ENCODE measurements around the gene ATP5F1D. TPM values are rescaled to one million over a fixed set of nuclear protein-coding genes. Genes with fewer than 3 reads are reported as not detected.

ATP5F1D gene
- total and polyA plus RNA-seq, 2 of the 8 experiments (the other 6 are each of a cell fraction or from before 2014, with no cell fraction given): 174 to 249 TPM

DNA sequence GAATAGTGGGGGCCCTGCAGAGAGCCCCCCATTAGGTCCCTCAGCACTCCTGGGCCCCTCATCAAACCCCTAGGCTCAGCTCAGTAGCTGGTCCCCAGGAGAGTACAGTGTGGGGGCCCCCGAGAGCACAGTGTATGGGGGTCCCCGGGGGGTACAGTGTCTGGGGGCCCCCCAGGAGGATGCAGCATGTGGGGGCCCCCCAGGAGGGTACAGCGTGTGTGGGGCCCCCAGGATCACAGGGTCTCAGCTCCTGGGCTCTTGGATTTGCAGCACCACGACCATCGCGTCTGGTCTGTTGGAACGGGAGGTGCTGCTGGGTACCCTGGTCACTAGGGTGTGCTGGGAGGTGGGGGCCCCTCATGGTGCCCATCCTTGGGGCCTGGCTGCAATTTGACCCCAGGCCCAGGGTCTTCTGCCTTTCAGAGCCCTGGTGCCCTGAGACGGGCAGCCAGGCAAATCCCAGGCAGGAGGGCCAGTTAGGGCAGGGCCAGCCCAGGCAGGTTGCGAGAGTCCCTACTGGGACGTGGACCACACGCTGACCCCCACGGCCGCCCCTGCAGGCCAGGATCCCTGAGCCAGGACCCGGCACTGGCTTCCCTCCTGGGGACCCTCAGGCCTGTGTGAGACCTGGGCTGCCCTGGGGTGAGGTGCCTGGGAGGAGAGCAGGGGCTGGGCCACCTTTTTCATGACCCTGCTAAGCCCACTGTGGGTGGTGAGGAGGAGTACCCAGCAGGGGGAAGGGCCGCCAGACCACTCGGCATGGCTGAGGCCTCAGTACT, 17.3 kb upstream of the ATP5F1D start:
- ChIA-PET CTCF (ENCODE audit: partially characterized antibody) (interaction anchor here (0.7 to 9.0 kb wide), 16 partner anchors 8 to 153 kb away, joined by 3 to 56 read pairs (median 8); partner anchors contain the start of genes ATP5F1D and CBARP), POLR2A (ENCODE audit: partially characterized antibody) (interaction anchor here (0.6 to 2.1 kb wide), 6 partner anchors 10 to 198 kb away, joined by 3 to 9 read pairs (median 3); partner anchors contain the start of genes CBARP and CNN2)
- H2BK15ac ChIP-seq (ENCODE audit: low read length): no peak overlapping the region
- H3K23ac ChIP-seq (ENCODE audit: insufficient read length): no peak overlapping the region
- H3K18ac ChIP-seq (ENCODE audit: extremely low read depth, low read length): no peak overlapping the region
- no peak overlapping the region for H2BK12ac ChIP-seq (ENCODE audit: low read depth, low read length)
- no peak overlapping the region for H3K4me3 ChIP-seq (ENCODE audit: extremely low read depth in 1 of 4, insufficient read depth in 2 of 4, low read depth in 3 of 4, low read length in 4 of 4)
- TF ChIP-seq SIX5 (IDR thresholded peaks at IDR 0.05; ENCODE audit: low read depth, low read length): no peak
- no peak for TF ChIP-seq FOSL1 (IDR thresholded peaks at IDR 0.05; ENCODE audit: insufficient read depth, low read depth, low read length)
- no peak for TF ChIP-seq EZH2 (IDR thresholded peaks at IDR 0.05; ENCODE audit: low read depth, low read length, severe bottlenecking)
- WGBS, 2 experiments (ENCODE audit: extremely low coverage in 1 of 2, insufficient coverage in 1 of 2, insufficient read length in 1 of 2, insufficient replicate concordance in 2 of 2, low coverage in 1 of 2, low lambda C conversion rate in 2 of 2, missing lambda C conversion rate in 1 of 2): 90% methylated on average over 12 of the region's 16 CpGs; no CpG with 5 or more reads in 1 of the 2 experiments
- peaks cover 13 to 22% of the 10 kb centered on the region in 2 experiments for H4K20me1 ChIP-seq (replicated peaks in 1 of 2; ENCODE audit: control insufficient read depth in 1 of 2, insufficient read depth in 2 of 2, low read length in 2 of 2)
- no peak overlapping the region for H3K4ac ChIP-seq (replicated peaks; ENCODE audit: insufficient read length, low read depth, low read length)
- no peaks in the 10 kb centered on the region for H3K27me3 ChIP-seq (replicated peaks in 1 of 4; ENCODE audit: control insufficient read depth in 3 of 4, extremely low read depth in 1 of 4, insufficient read depth in 3 of 4, low read length in 3 of 4)
- no peaks in the 10 kb centered on the region for H3K23me2 ChIP-seq (ENCODE audit: low read depth, low read length)
- no peak overlapping the region for H3K4me2 ChIP-seq (ENCODE audit: insufficient read depth in 1 of 2, low read depth in 2 of 2, low read length in 2 of 2)
- H3K27ac ChIP-seq (ENCODE audit: low read depth, low read length): no peak overlapping the region
- no peak for DNase-seq (ENCODE audit: low read depth in 1 of 2, low spot score in 2 of 2)
- no peaks in the 10 kb centered on the region for H3K9me3 ChIP-seq (ENCODE audit: insufficient read depth in 2 of 2, low read depth in 1 of 2, low read length in 1 of 2)
- H2BK20ac ChIP-seq (ENCODE audit: low read length): no peak overlapping the region
- H2BK5ac ChIP-seq (ENCODE audit: low read depth, low read length): no peak overlapping the region
- H4K91ac ChIP-seq (replicated peaks; ENCODE audit: insufficient read length, low read length): no peak overlapping the region
- no peak overlapping the region for H4K5ac ChIP-seq (ENCODE audit: insufficient read length, low read depth, low read length)
- H2AK5ac ChIP-seq (ENCODE audit: low read depth, low read length): no peak overlapping the region
- H3K56ac ChIP-seq (replicated peaks; ENCODE audit: insufficient read length, low read depth, low read length): no peak overlapping the region
- no peaks in the 10 kb centered on the region; a peak in 1 of 7 replicates for H3K4me1 ChIP-seq (replicated peaks in 1 of 4; ENCODE audit: control insufficient read depth in 3 of 4, insufficient read depth in 4 of 4, low read length in 3 of 4)
- H3K79me1 ChIP-seq (ENCODE audit: low read depth, low read length): no peaks in the 10 kb centered on the region; the same call in 1 of the 2 replicates
- no peak overlapping the region for H3K14ac ChIP-seq (ENCODE audit: insufficient read length)
- H4K8ac ChIP-seq (ENCODE audit: extremely low read depth, insufficient read depth, low read length): peak overlapping the region; percentile 35
- H2BK120ac ChIP-seq (replicated peaks; ENCODE audit: low read depth, low read length): no peak overlapping the region
- no peak overlapping the region for H2AFZ ChIP-seq (ENCODE audit: low read length)
- peaks cover 0 to 67% (median 2%) of the 10 kb centered on the region in 4 experiments; a peak in 4 of 8 replicates for H3K36me3 ChIP-seq (ENCODE audit: control insufficient read depth in 2 of 4, insufficient read depth in 4 of 4, low read length in 3 of 4)
- no peaks in the 10 kb centered on the region for H3K79me2 ChIP-seq (ENCODE audit: control insufficient read depth in 1 of 2, insufficient read depth in 2 of 2, low read length in 2 of 2)
- FAIRE-seq: no peak
- H3K9ac ChIP-seq (replicated peaks in 1 of 4; ENCODE audit: extremely low read depth in 1 of 4, low read depth in 3 of 4, low read length in 3 of 4): no peak overlapping the region

Measured in H1 (cell line).